Measurements from ENCODE around the gene ELFN2. TPM values are rescaled to one million over a fixed set of nuclear protein-coding genes. Genes with fewer than 3 reads are reported as not detected.

ELFN2 gene
- total RNA-seq, 2 donors from 2014 or later = 2.8 to 4.3 TPM

GRCh38 chr22:37391702-37392101 is 35.6 kb downstream of the ELFN2 start:
- Histone ChIP-seq H3K4me3 (no peak overlapping the region), H3K4me1 (replicated peaks) (no peaks in the 10 kb centered on the region), H3K27ac (no peak overlapping the region), H3K9me3 (no peaks in the 10 kb centered on the region), H3K27me3 (replicated peaks; ENCODE audit: insufficient read depth) (no peaks in the 10 kb centered on the region), H3K36me3 (no peaks in the 10 kb centered on the region)
- 81% methylated on average over 7 of the region's 7 CpGs for WGBS
- intact Hi-C loops (cut with DNase I) = no loop called here
- TF ChIP-seq CTCF (IDR thresholded peaks at IDR 0.05) (no peak), POLR2A (IDR thresholded peaks at IDR 0.05) (no peak), POLR2AphosphoS5 (IDR thresholded peaks at IDR 0.05) (no peak)
- DNase-seq (ENCODE audit: low spot score) = no peak

- H3K4me3 ChIP-seq = no peak overlapping the region
- no peaks in the 10 kb centered on the region for H3K4me1 ChIP-seq (replicated peaks)
- H3K9me3 ChIP-seq = no peaks in the 10 kb centered on the region
- WGBS = 88% methylated on average over 6 of the region's 6 CpGs
- DNase-seq (ENCODE audit: low spot score) = no peak
- no peaks in the 10 kb centered on the region for H3K27me3 ChIP-seq (replicated peaks; ENCODE audit: insufficient read depth)
- intact Hi-C loops (cut with DNase I) = no loop called here
- no peak overlapping the region for H3K27ac ChIP-seq
- no peak for TF ChIP-seq POLR2A (IDR thresholded peaks at IDR 0.05)
- TF ChIP-seq POLR2AphosphoS5 (IDR thresholded peaks at IDR 0.05) = no peak
- TF ChIP-seq CTCF (IDR thresholded peaks at IDR 0.05) = no peak
- H3K36me3 ChIP-seq = no peaks in the 10 kb centered on the region
Observed at GRCh38 chr22:37390075-37390474, 37.2 kb downstream of the ELFN2 start.

- H3K9me3 ChIP-seq = no peaks in the 10 kb centered on the region
- 81% methylated on average over 4 of the region's 4 CpGs for WGBS
- H3K4me1 ChIP-seq (replicated peaks) = no peaks in the 10 kb centered on the region
- no peak for TF ChIP-seq POLR2A (IDR thresholded peaks at IDR 0.05)
- no peak overlapping the region for H3K27ac ChIP-seq
- H3K27me3 ChIP-seq (replicated peaks; ENCODE audit: insufficient read depth) = no peaks in the 10 kb centered on the region
- H3K36me3 ChIP-seq = no peaks in the 10 kb centered on the region
- no peak overlapping the region for H3K4me3 ChIP-seq
- no peak for DNase-seq (ENCODE audit: low spot score)
- intact Hi-C loops (cut with DNase I) = no loop called here
Observed at GRCh38 chr22:37388538-37388937, 38.7 kb downstream of the ELFN2 start.

DNA sequence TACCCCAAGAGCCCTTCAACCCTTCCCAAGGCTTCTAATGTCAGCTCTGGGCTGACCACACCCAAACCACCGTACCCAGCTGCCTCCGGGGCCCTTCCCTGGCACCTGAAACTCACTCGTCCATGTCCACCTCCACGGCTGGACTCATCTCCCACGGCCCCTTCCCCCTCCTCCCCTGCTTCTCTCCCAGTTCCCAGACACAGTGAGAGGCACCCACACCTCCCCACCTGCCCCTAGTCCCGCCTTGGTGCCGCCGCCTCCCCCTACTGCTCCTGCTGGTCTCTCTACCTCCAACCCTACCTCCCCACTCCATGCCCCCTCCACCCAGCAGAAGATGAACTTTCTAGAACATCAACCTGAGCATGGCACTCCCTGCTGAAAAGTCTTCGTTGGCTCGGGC is 39.5 kb downstream of the ELFN2 start:
- no peaks in the 10 kb centered on the region for H3K9me3 ChIP-seq
- H3K27ac ChIP-seq = no peak overlapping the region
- WGBS = 45% methylated on average over 9 of the region's 10 CpGs
- DNase-seq (ENCODE audit: low spot score) = no peak
- intact Hi-C loops (cut with DNase I) = no loop called here
- no peaks in the 10 kb centered on the region for H3K36me3 ChIP-seq
- no peaks in the 10 kb centered on the region for H3K4me1 ChIP-seq (replicated peaks)
- H3K27me3 ChIP-seq (replicated peaks; ENCODE audit: insufficient read depth) = no peaks in the 10 kb centered on the region
- no peak overlapping the region for H3K4me3 ChIP-seq
- TF ChIP-seq CTCF (IDR thresholded peaks at IDR 0.05) (no peak), POLR2AphosphoS5 (IDR thresholded peaks at IDR 0.05) (no peak), POLR2A (IDR thresholded peaks at IDR 0.05) (no peak)

GRCh38 chr22:37386441-37386840 is 40.8 kb downstream of the ELFN2 start:
- TF ChIP-seq POLR2AphosphoS5 (IDR thresholded peaks at IDR 0.05) (no peak), CTCF (IDR thresholded peaks at IDR 0.05) (no peak), POLR2A (IDR thresholded peaks at IDR 0.05) (no peak)
- no peak overlapping the region for H3K4me3 ChIP-seq
- no peak overlapping the region for H3K27ac ChIP-seq
- intact Hi-C loops (cut with DNase I) = no loop called here
- no peaks in the 10 kb centered on the region for H3K4me1 ChIP-seq (replicated peaks)
- H3K36me3 ChIP-seq = no peaks in the 10 kb centered on the region
- H3K9me3 ChIP-seq = no peaks in the 10 kb centered on the region
- WGBS = 80% methylated on average over 17 of the region's 19 CpGs
- no peak for DNase-seq (ENCODE audit: low spot score)
- H3K27me3 ChIP-seq (replicated peaks; ENCODE audit: insufficient read depth) = no peaks in the 10 kb centered on the region

All from prostate gland (tissue), 2 donors.